ENCODE measurements around the gene TLE3.

GRCh38 chr15:70088887-70089691 lies 8.6 kb downstream of the TLE3 start:
- TF ChIP-seq POLR2A (IDR thresholded peaks at IDR 0.05) = peak; percentile 21 to 27
- no peak for TF ChIP-seq CTCF (IDR thresholded peaks at IDR 0.05 in 4 of 5, conservative IDR thresholded peaks at IDR 0.05 in 1 of 5)

All from gastrocnemius medialis (tissue), 4 donors.